ENCODE measurements around the gene JAKMIP3.

- no peak for TF ChIP-seq CTCF (IDR thresholded peaks at IDR 0.05)
- TF ChIP-seq POLR2A (IDR thresholded peaks at IDR 0.05) = no peak
- TF ChIP-seq EP300 (IDR thresholded peaks at IDR 0.05) = no peak
Measured at GRCh38 chr10:132050191-132050590, 15.6 kb upstream of the JAKMIP3 start.
